AG09319 (cell line): ENCODE results near the gene PRR12.

Experiments
- DNase-seq: peaks from one replicate; pipeline ENCODE4 v3.0.0-alpha.2; 2010; ENCODE audit warnings: low read depth; ENCODE audit errors: extremely low read depth
- TF ChIP-seq, protein P1 (sequence below): IDR thresholded peaks from 2 replicates; pipeline ENCODE4 v1.5.1; 2011; ENCODE audit warnings: low read depth, mild to moderate bottlenecking, inconsistent platforms, low read length, moderate library complexity

PRR12 gene

DNA sequence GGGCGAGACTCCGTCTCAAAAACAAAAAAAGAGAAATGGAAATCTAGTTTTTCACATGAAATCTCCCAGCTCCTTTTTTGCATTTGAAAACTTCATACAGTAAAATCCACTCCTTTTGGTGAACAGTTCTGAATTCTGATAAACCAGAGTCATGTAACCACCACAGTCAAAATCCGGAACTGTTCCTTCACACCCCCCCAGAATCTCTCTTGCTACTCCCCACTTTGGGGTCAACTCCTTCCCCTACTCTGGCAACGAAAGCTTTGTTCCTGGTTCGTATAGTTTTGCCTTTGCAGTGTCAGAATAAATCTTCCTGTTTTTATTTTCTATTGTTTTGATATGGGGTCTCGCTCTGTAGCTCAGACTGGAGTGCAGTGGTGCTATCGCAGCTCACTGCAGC lies 39.5 kb upstream of the PRR12 start:
- TF ChIP-seq, protein P1, sequence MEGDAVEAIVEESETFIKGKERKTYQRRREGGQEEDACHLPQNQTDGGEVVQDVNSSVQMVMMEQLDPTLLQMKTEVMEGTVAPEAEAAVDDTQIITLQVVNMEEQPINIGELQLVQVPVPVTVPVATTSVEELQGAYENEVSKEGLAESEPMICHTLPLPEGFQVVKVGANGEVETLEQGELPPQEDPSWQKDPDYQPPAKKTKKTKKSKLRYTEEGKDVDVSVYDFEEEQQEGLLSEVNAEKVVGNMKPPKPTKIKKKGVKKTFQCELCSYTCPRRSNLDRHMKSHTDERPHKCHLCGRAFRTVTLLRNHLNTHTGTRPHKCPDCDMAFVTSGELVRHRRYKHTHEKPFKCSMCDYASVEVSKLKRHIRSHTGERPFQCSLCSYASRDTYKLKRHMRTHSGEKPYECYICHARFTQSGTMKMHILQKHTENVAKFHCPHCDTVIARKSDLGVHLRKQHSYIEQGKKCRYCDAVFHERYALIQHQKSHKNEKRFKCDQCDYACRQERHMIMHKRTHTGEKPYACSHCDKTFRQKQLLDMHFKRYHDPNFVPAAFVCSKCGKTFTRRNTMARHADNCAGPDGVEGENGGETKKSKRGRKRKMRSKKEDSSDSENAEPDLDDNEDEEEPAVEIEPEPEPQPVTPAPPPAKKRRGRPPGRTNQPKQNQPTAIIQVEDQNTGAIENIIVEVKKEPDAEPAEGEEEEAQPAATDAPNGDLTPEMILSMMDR, result no peak

DNA sequence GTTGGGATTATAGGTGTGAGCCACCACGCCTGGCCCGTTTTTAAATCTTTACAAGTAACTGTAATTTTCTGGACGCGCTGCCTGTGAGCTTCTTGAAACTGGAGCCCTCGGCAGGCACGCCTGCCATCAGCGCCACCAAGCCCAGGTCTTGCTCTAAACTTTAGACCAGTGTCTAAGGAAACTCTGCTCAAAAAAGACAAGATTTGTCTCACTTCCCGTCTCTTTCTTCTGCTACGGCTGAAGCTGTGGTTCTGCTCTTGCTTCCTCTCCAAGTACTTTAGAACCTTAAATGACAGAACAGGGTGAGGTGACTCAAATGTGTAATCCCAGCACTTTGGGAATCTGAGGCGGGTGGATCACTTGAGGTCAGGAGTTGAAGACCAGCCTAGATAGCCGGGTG lies 38.2 kb upstream of the PRR12 start:
- DNase-seq, result no peak
- TF ChIP-seq, protein P1, result no peak

More for the DNA sequence above, 39.5 kb upstream of the PRR12 start:
- DNase-seq, result no peak

DNA sequence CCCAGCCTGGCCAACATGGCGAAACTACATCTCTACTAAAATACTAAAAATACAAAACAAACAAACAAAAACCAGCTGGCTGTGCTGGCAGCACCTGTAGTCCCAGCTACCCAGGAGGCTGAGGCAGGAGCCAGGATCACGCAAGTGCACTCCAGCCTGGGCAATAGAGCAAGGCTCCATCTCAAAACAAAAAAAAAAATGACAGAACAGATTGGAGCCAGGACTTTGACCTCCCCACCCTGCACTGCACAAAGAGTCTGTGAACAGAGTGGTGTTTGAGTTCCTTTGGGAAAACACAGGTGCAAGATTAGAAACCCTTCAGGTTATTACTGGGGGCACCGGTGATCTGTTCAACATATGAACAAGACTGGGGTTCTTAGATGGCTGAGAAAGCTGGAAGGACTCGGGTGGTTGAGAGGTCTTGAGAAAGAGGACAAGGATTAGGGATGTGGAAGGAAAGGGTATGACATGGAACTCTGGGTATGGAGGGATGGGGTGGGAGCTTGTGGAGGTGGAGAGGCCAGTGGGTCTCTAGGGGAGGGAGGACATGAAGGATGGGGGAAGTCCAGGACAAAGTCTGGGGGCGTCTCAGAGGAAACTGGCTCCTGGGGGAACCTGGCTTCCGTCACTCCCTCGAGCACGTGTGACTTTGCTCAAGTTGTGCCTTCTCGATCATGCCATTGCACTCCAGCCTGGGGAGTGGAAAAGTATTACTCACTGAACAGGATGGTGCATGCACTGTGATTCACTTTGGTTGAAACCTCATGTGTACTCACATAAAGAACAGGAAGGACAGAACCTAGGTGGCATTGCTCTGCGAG lies 37.3 kb upstream of the PRR12 start:
- TF ChIP-seq, protein P1, result no peak
- DNase-seq, result no peak

DNA sequence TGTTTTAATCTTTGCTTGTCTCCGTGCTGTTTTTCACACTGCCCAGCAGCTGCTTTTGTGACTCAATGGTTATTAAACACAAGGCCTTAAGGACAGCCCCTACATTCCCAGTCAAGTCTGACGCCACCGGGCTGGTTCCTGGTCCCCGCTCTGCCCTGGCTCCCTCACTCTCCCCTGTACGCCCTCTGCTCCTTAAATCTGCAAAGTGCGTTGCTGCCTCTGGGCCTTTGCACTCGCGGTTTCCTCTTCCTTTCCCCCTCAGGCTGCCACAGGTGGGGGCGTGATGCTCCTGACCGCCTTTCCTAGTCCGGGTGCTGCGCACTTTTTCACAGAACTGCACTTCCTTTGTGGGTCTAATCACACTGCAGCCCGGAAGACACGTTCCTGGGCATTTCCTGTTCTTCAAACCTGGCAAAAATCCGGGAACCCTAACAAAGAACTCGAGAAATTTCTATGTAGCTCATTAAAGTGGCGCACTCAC lies 36.2 kb upstream of the PRR12 start:
- no peak for DNase-seq
- TF ChIP-seq, protein P1, result no peak

DNA sequence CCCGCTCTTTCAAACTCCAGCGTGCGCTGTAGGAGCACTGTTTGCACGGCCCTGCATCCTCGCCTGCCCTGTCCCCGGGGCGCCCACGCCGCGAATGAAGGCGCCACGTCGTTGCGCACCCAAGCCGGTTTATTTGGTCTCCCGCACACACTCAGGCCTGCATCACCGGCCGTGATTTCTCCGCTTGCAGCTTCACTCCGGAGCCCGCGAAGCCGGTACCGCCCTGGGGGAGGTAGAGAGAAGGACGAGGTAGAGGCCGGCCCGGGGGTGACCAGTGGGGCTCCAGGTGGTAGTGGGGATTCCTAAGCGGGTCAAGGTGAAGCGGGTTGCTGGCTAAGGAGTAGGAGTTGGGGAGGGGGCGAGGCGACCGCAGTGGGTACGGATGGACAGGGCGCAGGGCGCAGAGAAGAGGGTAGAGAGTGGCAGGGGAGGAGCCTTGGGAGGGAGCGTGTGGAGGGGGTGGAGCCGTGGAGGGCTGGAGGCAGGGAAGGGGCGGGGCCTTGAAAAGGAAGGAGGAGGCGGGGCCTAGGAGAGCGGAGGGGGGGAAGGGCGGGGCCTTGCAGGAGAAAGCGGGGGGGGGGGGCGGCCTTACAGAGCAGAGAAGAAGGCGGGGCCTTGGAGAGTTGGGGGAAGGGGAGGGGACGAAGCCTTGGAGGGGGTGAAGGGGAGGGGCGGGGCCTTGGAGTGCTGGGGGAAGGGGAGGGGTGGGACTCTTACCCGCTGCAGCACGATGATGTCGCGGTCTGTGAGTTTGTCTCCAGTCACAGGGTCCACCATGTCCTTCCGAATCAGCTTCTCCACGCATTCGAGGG lies 35.2 kb upstream of the PRR12 start:
- DNase-seq, result no peak
- TF ChIP-seq, protein P1, result no peak

DNA sequence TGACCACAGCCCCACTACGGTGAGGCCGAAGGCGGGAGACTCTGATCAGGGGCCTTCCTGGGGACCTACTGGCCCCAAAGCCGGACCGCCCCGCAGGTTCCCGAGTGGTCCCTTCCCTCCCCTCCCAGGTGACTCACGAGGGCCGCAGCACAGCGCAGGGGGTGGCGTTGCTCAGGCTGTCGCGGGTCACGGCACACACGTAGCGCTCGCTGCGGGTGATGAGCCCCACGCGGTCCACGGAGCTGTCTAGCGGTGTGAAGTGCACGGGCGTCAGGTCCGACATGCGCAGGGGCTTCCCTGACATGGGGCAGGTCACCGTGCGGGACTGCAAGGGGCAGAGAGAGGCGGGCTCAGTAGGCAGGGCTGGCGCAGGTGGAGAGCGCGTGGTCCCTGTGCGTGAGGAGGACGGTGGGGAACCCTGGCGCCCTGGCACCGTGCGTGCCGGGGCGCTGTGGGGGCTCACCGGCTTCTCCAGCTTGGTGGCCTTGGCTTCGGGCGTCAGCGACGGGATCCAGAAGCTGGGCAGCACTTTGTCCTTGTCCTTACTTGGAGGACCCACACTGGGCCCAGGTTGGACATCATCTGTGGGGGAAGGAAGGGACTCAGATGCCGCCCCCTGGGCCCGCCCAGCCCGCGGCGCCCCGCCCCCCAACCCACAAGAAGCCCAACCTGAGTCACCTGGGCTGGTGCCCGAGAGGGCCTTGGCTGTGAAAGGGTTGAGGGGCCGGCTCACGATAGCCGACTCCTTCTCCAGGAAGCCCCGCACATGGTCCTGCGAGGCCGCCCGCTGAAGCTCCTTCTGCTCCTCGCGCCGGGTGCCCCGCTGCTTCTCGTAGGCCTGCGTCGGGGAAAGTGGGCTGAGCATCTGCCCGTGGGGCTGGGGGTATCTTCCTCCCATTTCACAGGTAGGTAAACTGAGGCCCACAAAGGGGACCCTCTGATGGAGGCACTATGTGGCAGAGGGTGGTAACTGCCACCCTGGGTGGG lies 34.3 kb upstream of the PRR12 start:
- DNase-seq, result no peak

More for the DNA sequence above, 34.3 kb upstream of the PRR12 start:
- TF ChIP-seq, protein P1, result no peak
